T-cell (primary cell): ENCODE data around the gene THUMPD1. TPM values are rescaled to one million over a fixed set of nuclear protein-coding genes. Genes with fewer than 3 reads are reported as not detected.
"Not testable (repeated sequence)": the region's sequence is repeated elsewhere in the genome, so short reads cannot be mapped to it uniquely, and the experiment has no call there.

Experiments used
- ATAC-seq, 4 experiments: fragments of 200-7000 bp in 3 of 4; fragments of 150-1000 bp in 1 of 4; cut with Tn5 transposase; replicated peaks in 1 of 4; 1 replicate in 3 of 4; 2 replicates in 1 of 4; pipeline ENCODE4 v1.10.0; 2021; ENCODE audit warnings: moderate library complexity in 3 of 4, mild to moderate bottlenecking in 2 of 4, moderate number of reproducible peaks in 1 of 4
- CTCF ChIA-PET, 2 donors: fragments of 300-600 bp; sonication (Branson Sonifier 250); formaldehyde crosslinking; loops; one replicate each; lab custom pipeline; 2022; ENCODE audit warnings: antibody characterized with exemption in 2 of 2; lab: Charles Lee
- POLR2A ChIA-PET, 2 donors: fragments of 300-600 bp; sonication (Branson Sonifier 250); formaldehyde crosslinking; loops; one replicate each; lab custom pipeline; 2022; ENCODE audit warnings: antibody characterized with exemption in 2 of 2; lab: Charles Lee
- DNase-seq, 35 experiments: peaks; one replicate each; pipeline versions ENCODE4 v3.0.0 to v3.0.0-alpha.2; 2013 to 2023
- H3K27ac ChIP-seq: one replicate; pipeline ENCODE4 v1.5.1; 2013; ENCODE audit warnings: low read length
- H3K27me3 ChIP-seq, 2 experiments: replicated peaks in 1 of 2; 1 replicate in 1 of 2; 2 replicates in 1 of 2; pipeline versions ENCODE4 v1.6.1 to v1.7.0; 2013; ENCODE audit warnings: low read length in 1 of 2, mixed read lengths in 1 of 2; ENCODE audit not compliant: control insufficient read depth in 2 of 2, insufficient read depth in 2 of 2; ENCODE audit errors: extremely low read depth in 1 of 2
- H3K36me3 ChIP-seq, 2 donors: 1 replicate in 1 of 2; 2 replicates in 1 of 2; pipeline versions ENCODE4 v1.6.1 to v1.7.0; 2013; ENCODE audit warnings: low read length in 1 of 2; ENCODE audit not compliant: control insufficient read depth in 2 of 2, insufficient read depth in 1 of 2; ENCODE audit errors: extremely low read depth in 1 of 2
- H3K4me1 ChIP-seq, 2 experiments: 1 replicate in 1 of 2; 2 replicates in 1 of 2; pipeline versions ENCODE4 v1.6.1 to v1.7.0; 2013; ENCODE audit warnings: low read length in 2 of 2, mixed read lengths in 1 of 2; ENCODE audit not compliant: insufficient read depth in 2 of 2, control insufficient read depth in 1 of 2; ENCODE audit errors: extremely low read depth in 1 of 2
- H3K4me3 ChIP-seq, 2 donors: 1 replicate in 1 of 2; 2 replicates in 1 of 2; pipeline versions ENCODE4 v1.5.1 to v1.7.0; 2013; ENCODE audit warnings: mild to moderate bottlenecking in 2 of 2, low read length in 1 of 2, moderate library complexity in 1 of 2; ENCODE audit not compliant: control insufficient read depth in 1 of 2; ENCODE audit errors: extremely low read depth in 1 of 2
- H3K9me3 ChIP-seq: 2 replicates; pipeline ENCODE4 v1.7.0; 2013
- H3K27ac Mint-ChIP-seq, 2 donors: one replicate each; pipeline ENCODE4 v1.8.0; 2020 to 2021; ENCODE audit warnings: mild to moderate bottlenecking in 2 of 2, mixed read lengths in 2 of 2
- H3K27me3 Mint-ChIP-seq, 2 donors: one replicate each; pipeline ENCODE4 v1.8.0; 2021 to 2022; ENCODE audit warnings: mixed read lengths in 2 of 2
- H3K36me3 Mint-ChIP-seq: one replicate; pipeline ENCODE4 v1.8.0; 2021; ENCODE audit warnings: mixed read lengths
- H3K4me1 Mint-ChIP-seq, 3 donors: one replicate each; pipeline ENCODE4 v1.8.0; 2020 to 2022; ENCODE audit warnings: mixed read lengths in 3 of 3, mild to moderate bottlenecking in 1 of 3
- H3K4me3 Mint-ChIP-seq, 3 donors: one replicate each; pipeline ENCODE4 v1.8.0; 2020 to 2022; ENCODE audit warnings: mild to moderate bottlenecking in 3 of 3, mixed read lengths in 3 of 3, moderate library complexity in 3 of 3
- H3K9me3 Mint-ChIP-seq, 3 donors: one replicate each; pipeline ENCODE4 v1.8.0; 2020 to 2022; ENCODE audit warnings: mixed read lengths in 3 of 3
- WGBS: methylation state at CpG from one replicate; pipeline ENCODE4 v1.1.5; 2013; ENCODE audit warnings: missing lambda C conversion rate; ENCODE audit not compliant: insufficient coverage; 5-methylcytosine and 5-hydroxymethylcytosine counted together
- total RNA-seq, 35 experiments: library from RNA in 6 of 35; stranded (reverse) in 6 of 35; fragments of 120-200 nt in 1 of 35; gene quantifications; one replicate each; pipeline versions ENCODE4 v1.2.1 to v1.2.4 and lab custom pipeline; 2013 to 2026

Gene THUMPD1
- total RNA-seq, 5 donors from 2014 or later (not counting 1 experiment from before 2014, with no cell fraction given), result 57.0 to 96.2 (median 61.4) TPM

DNA sequence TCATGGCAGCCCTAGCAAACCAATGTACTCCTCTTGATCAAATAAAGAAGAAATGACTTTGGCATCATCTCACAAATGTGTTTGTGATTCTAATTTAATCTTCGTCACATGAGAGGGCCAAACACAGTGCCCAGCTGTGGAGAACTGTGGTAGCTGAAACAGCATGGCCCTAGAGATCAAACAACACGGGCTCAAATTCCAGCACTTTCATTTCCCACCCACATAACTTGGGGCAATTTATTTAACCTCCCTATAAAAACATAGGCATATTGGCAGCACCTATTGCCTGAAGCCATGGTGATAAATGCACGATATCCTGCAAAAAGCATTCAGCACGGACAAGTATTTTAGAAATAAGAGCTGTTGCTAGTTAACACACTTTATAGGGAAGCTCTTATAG lies 46.6 kb downstream of the THUMPD1 start:
- H3K27me3 Mint-ChIP-seq, result peaks cover 22 to 28% of the 10 kb centered on the region in 2 donors
- no peak for DNase-seq
- no peaks in the 10 kb centered on the region for H3K36me3 ChIP-seq
- H3K9me3 ChIP-seq, result no peaks in the 10 kb centered on the region
- H3K27me3 ChIP-seq, result peaks cover 0 to 5% of the 10 kb centered on the region in 2 experiments
- WGBS, result 79% methylated on average over 2 of the region's 4 CpGs
- H3K4me1 ChIP-seq, result no peaks in the 10 kb centered on the region
- no peak for ATAC-seq
- no peaks in the 10 kb centered on the region for H3K36me3 Mint-ChIP-seq
- H3K4me1 Mint-ChIP-seq, result peaks cover 0 to 2% (median 0%) of the 10 kb centered on the region in 3 donors
- H3K27ac Mint-ChIP-seq, result no peak overlapping the region
- no peak overlapping the region for H3K4me3 Mint-ChIP-seq
- ChIA-PET POLR2A (no interaction called here), CTCF (no interaction called here)
- no peak overlapping the region for H3K4me3 ChIP-seq
- no peak overlapping the region for H3K27ac ChIP-seq
- H3K9me3 Mint-ChIP-seq, result no peaks in the 10 kb centered on the region

DNA sequence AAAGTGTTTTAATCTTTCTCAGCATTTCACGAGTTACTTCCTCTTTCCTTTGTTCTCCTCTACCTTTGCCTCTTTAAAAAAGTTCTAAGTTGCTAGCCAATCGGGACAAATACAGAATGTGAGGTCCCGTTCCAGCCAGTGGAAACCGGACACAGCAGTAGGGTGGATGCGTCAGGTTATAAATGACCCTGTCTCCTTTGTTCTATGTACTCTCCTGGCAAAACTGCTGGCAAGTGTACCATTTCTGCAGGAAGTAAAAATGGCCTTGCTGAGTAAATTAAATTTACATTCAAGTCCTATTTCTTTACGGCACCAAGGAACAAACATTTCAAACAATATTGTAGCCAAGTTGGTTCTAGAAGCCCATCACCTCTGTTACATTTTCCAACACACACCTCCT lies 47.5 kb downstream of the THUMPD1 start:
- H3K27me3 Mint-ChIP-seq, result peaks cover 22 to 25% of the 10 kb centered on the region in 2 donors
- H3K36me3 ChIP-seq, result not testable (repeated sequence)

DNA sequence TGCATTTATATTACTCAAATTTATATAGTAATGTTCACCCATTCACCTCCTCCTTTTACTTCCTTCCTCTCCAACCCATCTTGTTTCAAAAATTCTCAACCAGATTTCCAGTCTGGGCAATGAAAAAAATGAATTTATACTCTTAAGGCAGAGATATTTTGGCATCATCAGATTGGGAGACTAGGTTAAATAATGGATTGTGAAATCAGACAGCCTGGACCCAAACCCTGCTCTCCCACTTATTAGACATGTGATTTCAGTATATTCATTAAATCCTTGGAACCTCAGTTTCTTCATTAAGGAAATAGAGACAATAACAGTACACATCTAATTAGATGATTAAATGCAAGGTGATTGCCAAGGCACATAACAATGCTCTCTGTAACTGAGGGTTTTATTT lies 52.0 kb downstream of the THUMPD1 start:
- Mint-ChIP-seq H3K4me1 (peaks cover 0 to 2% (median 0%) of the 10 kb centered on the region in 3 donors), H3K4me3 (no peak overlapping the region), H3K27ac (no peak overlapping the region), H3K27me3 (peaks cover 16 to 19% of the 10 kb centered on the region in 2 donors), H3K9me3 (peaks cover 0 to 9% (median 2%) of the 10 kb centered on the region in 3 donors), H3K36me3 (no peaks in the 10 kb centered on the region)
- Histone ChIP-seq H3K9me3 (no peaks in the 10 kb centered on the region), H3K36me3 (no peaks in the 10 kb centered on the region), H3K4me3 (no peak overlapping the region), H3K27ac (no peak overlapping the region), H3K27me3 (peaks cover 0 to 2% of the 10 kb centered on the region in 2 experiments), H3K4me1 (no peaks in the 10 kb centered on the region)
- no peak for DNase-seq
- ATAC-seq, result no peak
- CTCF ChIA-PET, result no interaction called here
- POLR2A ChIA-PET, result no interaction called here

More for the DNA sequence above, 47.5 kb downstream of the THUMPD1 start:
- H3K27ac ChIP-seq, CTCF ChIA-PET, H3K4me3 ChIP-seq, H3K27ac Mint-ChIP-seq, ATAC-seq, H3K4me1 ChIP-seq, H3K4me1 Mint-ChIP-seq, H3K9me3 ChIP-seq, H3K36me3 Mint-ChIP-seq, H3K9me3 Mint-ChIP-seq, POLR2A ChIA-PET, H3K4me3 Mint-ChIP-seq, H3K27me3 ChIP-seq, DNase-seq: not testable (repeated sequence)
- 53% methylated on average over 2 of the region's 6 CpGs for WGBS

DNA sequence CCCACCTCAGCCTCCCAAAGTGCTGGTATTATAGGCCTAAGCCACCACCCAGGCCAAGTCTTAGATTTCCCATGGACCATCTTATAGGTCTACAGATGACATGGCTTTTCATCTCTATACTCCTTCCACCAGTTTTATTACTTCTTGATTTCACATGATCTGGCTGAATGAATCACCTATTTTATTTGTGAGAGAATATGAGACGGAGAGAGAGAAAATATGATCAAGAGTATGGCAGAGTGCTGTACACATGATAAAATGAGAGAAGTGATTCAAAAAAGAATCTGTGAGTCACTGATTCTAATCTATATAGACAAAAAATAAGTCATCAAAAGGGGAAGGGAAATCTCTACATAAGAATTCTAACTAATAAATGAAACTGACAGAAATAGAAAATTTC lies 57.8 kb downstream of the THUMPD1 start:
- POLR2A ChIA-PET, result no interaction called here

More for the DNA sequence above, 57.8 kb downstream of the THUMPD1 start:
- no peak for ATAC-seq
- WGBS, result no CpG with 5 or more reads among the region's 1 CpG
- Mint-ChIP-seq H3K36me3 (no peaks in the 10 kb centered on the region), H3K9me3 (peaks cover 0 to 4% (median 2%) of the 10 kb centered on the region in 3 donors), H3K27ac (no peak overlapping the region), H3K27me3 (peaks cover 5 to 13% of the 10 kb centered on the region in 2 donors), H3K4me1 (no peaks in the 10 kb centered on the region), H3K4me3 (no peak overlapping the region)
- Histone ChIP-seq H3K4me3 (no peak overlapping the region), H3K36me3 (no peaks in the 10 kb centered on the region), H3K4me1 (no peaks in the 10 kb centered on the region), H3K27me3 (peaks cover 0 to 2% of the 10 kb centered on the region in 2 experiments), H3K27ac (no peak overlapping the region), H3K9me3 (no peaks in the 10 kb centered on the region)
- CTCF ChIA-PET, result no interaction called here
- DNase-seq, result no peak

Other genes starting within 250 kb of the THUMPD1 start
- under 1 TPM in 2 of 5 donors, not detected in 3; 0.18 to 0.86 TPM for gene ACSM2B, start 165.5 kb downstream of the THUMPD1 start, total RNA-seq
- under 1 TPM; 0.46 to 0.76 (median 0.58) TPM for gene ACSM1, start 44.1 kb downstream of the THUMPD1 start, total RNA-seq
- gene ACSM3, start 22.2 kb upstream of the THUMPD1 start, total RNA-seq, result 1 to 10 TPM; 6.4 to 9.2 (median 8.9) TPM
- 1 to 10 TPM; 2.3 to 3.0 (median 2.4) TPM for gene ERI2, start 64.7 kb upstream of the THUMPD1 start, total RNA-seq
- 1 to 10 TPM in 1 of 5 donors, under 1 TPM in 4; 0.57 to 1.7 (median 0.89) TPM for gene REXO5, start 64.7 kb upstream of the THUMPD1 start, total RNA-seq
- 1 to 10 TPM; 3.3 to 7.5 (median 5.7) TPM for gene DCUN1D3, start 158.5 kb upstream of the THUMPD1 start, total RNA-seq
- 10 to 100 TPM; 16.2 to 23.6 (median 19.6) TPM for gene LYRM1, start 159.0 kb upstream of the THUMPD1 start, total RNA-seq